Stimulated activated CD8-positive, alpha-beta memory T cell treated with anti-CD3 and anti-CD28 coated beads, Interleukin-15, amount 100 ng/mL, for 4 hours (primary cell): ENCODE measurements around the gene LETMD1.
"Not testable (repeated sequence)": the region's sequence is repeated elsewhere in the genome, so short reads cannot be mapped to it uniquely, and the experiment has no call there.

Experiments used
- DNase-seq, 2 donors: peaks; one replicate each; pipeline ENCODE4 v3.0.0-alpha.2; 2020; ENCODE audit warnings: low read depth in 2 of 2

The LETMD1 gene

DNA sequence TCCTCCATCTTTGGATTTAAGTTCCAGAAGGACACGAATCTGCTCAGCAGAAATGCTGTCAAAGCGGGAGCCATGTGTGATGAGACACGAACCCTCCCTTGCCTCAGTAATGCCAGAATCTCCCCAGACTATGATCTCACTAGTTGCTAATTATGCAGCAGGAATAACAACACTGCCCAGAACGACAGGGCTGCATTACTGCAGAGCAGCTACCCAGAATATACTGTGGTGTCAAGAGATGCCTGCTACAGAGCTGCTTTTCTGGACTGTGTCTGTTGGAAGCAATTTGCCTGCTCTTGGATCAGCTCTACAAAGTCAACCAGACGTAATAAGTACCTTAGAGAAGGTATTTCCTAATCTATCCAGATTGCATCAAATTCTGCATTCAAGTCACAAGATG, 29.8 kb downstream of the LETMD1 start:
- no peak for DNase-seq

DNA sequence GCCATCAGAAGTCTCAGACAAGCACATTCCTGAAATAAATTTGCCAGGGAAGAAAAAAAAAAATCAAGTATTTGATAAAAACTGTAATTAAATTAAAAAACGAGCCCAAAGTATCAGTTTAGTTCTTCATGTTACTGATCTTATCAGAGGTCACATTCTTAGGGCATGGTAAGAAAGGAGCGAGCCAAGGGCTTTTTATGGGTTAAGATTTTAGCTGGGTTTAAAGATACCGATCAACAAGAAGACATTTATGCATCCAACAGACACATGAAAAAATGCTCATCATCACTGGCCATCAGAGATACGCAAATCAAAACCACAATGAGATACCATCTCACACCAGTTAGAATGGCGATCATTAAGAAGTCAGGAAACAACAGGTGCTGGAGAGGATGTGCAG, 30.2 kb downstream of the LETMD1 start:
- not testable (repeated sequence) for DNase-seq

DNA sequence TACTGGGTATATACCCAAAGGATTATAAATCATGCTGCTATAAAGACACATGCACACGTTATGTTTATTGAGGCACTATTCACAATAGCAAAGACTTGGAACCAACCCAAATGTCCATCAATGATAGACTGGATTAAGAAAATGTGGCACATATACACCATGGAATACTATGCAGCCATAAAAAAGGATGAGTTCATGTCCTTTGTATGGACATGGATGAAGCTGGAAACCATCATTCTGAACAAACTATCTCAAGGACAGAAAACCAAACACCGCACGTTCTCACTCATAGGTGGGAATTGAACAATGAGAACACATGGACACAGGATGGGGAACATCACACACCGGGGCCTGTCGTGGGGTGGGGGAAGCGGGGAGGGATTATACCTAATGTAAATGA, 30.7 kb downstream of the LETMD1 start:
- not testable (repeated sequence) for DNase-seq

DNA sequence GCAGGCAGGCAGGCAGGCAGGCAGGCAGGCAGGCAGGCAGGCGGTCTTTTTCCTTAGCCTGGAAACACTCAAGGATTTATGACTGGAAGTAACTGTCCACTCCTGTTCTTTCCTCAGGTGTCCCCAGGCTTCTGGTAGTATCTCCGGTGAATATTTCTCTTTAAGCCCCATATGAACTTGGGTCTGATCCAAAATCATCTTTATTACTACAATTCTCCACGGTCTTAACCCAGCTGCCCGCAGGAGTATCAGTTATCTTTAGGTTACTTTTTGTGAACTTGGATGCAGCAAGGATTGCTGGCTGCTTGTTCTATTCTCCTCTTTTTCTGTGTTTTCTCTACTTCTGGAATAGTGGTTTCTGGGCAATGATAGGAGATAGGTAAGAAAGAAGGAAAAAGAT, 32.0 kb downstream of the LETMD1 start:
- no peak for DNase-seq

DNA sequence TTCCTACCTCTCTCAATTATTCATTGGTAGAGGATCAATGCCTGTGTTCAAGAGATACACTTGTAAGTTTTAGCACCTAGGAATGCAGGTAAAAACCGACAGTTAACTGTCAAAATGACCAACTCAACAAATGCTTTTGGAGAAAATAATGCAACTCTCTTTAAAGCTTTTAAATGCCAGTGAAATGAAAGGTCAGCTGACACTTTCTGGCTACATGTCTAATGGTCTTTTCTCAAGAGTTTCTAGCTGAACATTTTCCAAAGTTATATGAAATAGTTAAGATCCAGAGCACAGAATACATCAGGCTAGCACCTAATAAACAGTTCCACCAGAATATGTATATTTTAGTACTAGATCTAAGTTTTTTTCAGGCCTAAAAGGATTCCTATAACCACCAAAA, 33.3 kb downstream of the LETMD1 start:
- no peak for DNase-seq

DNA sequence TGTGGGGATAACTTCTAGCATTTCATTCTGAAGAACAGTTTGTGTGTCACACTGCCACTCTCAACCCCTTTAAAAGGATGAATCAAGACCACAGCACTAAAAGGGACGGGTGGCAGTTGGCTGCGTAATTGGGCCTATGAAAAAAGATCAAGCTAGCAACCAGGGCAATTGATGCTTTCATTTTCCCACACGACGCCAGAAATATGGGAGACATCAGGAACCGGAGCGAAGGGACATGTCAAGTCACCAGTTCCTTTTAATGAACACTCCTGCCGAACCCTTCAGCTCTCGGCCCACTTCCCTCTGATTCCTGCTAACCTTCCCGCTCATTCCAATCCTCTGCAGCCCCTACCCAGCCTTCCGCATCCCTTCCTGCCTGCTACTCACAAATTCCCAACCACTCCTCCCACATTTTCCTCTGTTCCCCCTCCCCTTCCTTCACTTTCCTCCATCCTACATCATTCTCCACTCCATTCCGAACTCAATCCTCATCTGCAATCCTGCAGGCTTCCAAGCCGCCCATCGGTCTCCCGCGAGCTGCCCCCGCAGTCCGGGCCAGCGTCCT, 34.5 kb downstream of the LETMD1 start:
- no peak for DNase-seq

DNA sequence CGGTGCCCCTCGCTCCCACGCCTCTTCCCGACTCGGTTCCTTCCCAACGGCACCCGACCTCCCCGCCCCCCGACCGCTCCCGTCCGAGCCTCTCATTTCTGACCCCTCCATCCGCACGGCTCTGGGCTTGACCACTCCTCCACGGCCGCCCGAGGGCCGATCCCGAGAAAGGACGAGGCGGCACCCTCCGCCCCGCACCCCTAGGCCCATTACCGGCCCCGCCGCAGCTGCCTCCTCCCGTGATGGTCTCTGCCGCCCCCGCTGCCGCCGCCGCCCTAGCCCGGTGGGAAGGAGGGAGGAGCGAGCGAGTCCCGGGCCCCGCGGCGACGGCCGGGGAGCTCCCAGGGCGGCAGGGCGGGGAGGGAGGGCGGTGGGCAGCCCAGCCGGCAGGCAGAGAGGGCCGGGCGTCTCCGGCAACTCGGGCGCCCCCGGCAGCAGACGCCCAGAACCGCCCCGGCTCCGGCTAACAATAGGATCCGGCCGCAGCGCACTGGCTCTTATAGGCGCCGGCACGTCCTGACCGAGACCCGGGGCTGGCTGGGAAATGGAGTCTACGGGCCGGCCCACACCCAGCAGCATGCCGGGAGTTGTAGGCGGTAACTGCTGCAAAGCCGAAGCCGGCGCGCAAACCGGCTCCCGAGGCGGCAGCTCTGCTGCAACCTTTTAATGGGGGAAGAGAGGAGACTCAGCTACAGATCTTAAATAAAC, 35.2 kb downstream of the LETMD1 start, which contains the start of gene CSRNP2:
CSRNP2 (minus strand) TSS at position 471 of the 708 bp plus-strand sequence. CDS start 7,035 bp downstream, outside the sequence.
- peak; percentile 84 to 88 for DNase-seq

DNA sequence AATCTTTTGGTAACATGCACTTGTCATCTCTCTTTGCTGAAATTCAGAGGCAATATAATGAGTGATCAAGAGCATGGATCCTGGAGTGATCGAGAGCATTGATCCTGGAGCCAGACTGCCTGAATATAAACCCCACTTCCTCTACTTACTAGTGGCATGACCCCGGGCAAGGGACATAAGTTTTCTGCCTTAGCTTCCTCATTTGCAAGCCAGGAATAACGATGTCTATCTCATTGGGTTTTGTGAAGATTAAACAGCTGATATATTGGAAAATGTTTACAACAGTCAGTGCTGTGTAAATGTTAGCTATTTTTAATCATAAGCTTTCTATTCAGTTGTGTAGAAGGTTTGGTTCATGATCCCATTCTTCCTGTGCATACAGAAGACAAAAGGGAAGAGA, 37.6 kb downstream of the LETMD1 start:
- no peak for DNase-seq

DNA sequence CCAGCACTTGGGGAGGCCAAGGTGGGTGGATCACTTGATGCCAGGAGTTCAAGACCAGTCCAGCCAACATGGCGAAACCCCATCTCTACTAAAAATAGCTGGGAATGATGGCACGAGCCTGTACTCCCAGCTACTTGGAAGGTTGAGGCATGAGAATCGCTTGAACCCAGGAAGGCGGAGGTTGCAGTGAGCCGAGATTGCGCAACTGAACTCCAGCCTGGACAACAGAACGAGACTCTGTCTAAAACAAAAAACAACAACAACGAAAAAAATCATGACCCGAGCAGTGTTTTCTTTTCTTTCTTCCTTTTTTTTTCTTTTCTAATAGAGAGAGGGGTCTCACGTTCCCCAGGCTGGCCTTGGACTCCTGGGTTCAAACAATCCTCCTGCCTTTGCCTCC, 38.8 kb downstream of the LETMD1 start:
- no peak for DNase-seq

DNA sequence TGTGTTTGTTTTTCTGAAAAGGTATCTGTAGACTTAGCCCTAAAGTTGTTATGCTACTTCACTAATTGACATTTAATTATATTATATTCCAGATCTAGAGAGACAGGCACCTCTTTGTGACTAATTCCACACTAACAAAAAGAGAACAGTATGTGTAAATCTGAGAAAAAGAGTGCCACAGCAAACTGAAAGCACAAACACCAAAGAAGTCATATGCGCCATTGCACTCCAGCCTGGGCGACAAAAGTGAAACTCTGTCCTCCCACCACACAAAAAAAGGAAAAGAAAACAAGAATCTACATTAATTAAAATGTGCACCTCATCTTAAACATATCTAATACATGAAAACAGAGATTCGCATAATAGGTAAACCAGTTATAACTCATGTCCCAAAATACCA, 39.7 kb downstream of the LETMD1 start:
- no peak for DNase-seq

DNA sequence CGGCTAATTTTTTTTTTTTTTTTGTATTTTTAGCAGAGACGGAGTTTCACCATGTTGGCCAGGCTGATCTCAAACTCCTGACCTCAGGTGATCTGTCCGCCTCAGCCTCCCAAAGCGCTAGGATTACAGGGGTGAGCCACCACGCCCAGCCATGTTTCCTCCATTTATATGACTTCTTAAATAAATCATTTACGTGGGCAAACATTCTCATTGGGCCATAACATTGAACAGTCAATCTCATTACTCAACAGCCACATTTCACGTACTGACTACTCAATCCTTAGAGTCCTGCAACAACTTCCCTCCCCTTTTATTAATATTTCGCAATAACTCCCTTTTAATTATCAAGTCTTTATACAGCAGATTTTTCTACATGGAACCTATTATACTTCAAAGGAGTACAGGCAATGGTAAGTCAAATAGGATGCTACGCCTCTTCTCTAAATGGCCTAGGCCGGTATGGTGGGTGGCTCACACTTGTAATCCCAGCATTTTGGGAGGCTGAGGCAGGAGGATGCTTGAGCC, 42.6 kb downstream of the LETMD1 start:
- DNase-seq: no peak

DNA sequence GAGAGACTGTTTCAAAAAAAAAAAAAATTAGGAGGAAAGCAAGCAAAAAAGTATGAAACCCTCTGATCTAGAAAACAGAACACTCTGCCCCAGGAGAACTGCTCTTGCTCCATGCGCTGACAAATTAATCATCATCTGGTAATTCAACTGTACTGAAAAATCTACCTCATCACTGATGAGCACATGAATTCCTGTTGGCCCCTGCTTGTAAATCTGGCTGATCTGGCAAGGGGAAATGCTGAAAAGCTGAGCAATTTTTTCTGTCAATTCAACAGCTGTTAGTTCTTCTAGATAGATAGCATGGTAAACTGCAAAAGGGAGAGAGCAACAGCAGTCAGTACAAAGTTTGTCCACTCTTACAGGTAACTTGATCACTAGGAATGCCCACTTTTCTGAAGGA, 50.5 kb downstream of the LETMD1 start:
- no peak for DNase-seq

DNA sequence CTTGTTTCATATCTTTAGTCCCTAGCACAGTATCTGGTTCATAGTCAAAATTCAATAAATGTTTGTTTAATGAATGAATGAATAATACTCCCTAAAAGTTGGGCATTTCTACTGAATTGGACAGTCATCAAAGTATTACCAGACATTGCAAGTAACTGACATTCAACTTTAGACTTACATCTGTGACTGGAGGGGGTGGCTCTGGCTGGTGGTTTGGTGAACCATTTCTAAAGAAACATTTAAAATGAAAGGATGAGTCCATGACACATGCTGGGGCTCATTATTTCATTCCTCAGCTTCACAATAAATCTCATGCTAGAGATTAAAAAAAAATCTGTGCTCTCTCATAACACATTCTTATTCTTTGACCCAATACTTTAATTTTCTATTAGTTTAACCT, 55.9 kb downstream of the LETMD1 start:
- DNase-seq: no peak

DNA sequence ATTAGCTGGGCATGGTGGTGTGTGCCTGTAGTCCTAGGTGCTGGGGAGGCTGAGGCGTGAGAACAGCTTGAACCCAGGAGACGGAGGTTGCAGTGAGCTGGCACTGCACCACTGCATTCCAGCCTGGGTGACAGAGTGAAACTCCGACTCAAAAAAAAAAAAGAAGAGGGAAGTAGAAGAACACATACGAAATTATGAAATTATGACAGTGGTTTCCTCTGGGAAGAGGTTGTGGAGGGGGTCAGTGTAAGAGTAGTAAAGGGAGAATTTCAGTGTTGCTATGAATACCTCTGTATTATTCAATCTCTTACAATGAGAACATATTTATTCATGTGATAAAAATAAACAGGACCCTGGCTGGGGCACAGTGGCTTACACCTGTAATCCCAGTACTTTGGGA, 60.0 kb downstream of the LETMD1 start:
- no peak for DNase-seq
